Upper lobe of left lung (tissue), 4 donors: ENCODE data around the gene ODAD4.

Experiments
- CTCF ChIP-seq, 6 experiments: fragments of 450-650 bp in 4 of 6; fragments of 200-600 bp in 2 of 6; sonication (generic) in 2 of 6; IDR thresholded peaks; one replicate each; pipeline ENCODE4 v1.5.1; 2016 to 2019; ENCODE audit warnings: antibody characterized with exemption in 6 of 6
- POLR2A ChIP-seq, 4 donors: fragments of 450-650 bp; IDR thresholded peaks; one replicate each; pipeline ENCODE4 v1.5.1; 2016 to 2017; ENCODE audit warnings: antibody characterized with exemption in 4 of 4, mild to moderate bottlenecking in 2 of 4
- POLR2AphosphoS5 ChIP-seq, 2 donors: sonication (generic); formaldehyde crosslinking; IDR thresholded peaks; one replicate each; pipeline ENCODE4 v1.5.1; 2017; ENCODE audit warnings: antibody characterized with exemption in 2 of 2

GRCh38 chr17:41984454-41984853, 54.0 kb downstream of the ODAD4 start:
- TF ChIP-seq POLR2A (IDR thresholded peaks at IDR 0.05) (no peak), CTCF (IDR thresholded peaks at IDR 0.05) (no peak), POLR2AphosphoS5 (IDR thresholded peaks at IDR 0.05) (no peak)
